HG03280 (cell line): ENCODE data around the gene DCLRE1A.

ENCODE experiments used
- ATAC-seq: cut with Tn5 transposase; IDR thresholded peaks from one replicate; pipeline ENCODE4 v1.9.1; 2021; ENCODE audit warnings: mild to moderate bottlenecking, moderate library complexity; ENCODE audit not compliant: unreplicated experiment

DCLRE1A gene

DNA sequence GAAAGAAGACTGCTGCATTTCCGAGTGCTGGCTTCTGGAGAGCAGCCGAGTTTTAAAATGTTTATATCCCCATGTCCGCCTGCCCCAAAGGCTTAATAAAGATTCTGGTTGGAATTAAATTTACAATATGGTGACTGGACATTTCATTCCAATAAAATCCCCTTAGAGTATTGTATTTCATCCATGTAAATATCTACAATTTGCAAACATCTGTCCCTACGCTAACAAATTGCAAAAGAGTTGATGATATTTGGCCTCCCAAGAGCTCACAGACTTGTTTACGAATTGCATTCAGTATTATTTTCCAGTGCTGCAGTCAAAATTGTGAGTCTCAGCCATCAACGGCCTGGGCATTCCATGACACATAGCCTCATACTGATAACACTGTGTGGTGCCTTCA is 52.3 kb downstream of the DCLRE1A start:
- no peak for ATAC-seq

DNA sequence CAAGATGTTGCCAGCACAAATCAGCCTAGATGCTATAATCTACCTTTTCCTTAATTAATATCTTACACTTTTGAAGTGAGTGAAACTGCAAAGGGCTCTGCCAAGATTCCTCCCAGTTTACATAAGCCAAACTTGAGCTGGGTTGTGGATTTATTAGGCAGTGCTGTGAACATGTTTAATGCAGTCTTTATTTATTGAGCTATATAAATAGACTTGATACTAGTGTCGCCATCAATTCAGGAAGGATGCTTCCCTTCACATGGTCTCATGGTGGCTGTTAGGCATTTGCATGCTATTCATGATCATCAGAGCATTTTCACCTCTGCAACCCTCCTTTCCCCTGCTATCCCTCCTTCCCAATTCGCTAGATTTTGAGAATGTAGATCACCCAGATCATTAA is 62.2 kb downstream of the DCLRE1A start:
- ATAC-seq: no peak

DNA sequence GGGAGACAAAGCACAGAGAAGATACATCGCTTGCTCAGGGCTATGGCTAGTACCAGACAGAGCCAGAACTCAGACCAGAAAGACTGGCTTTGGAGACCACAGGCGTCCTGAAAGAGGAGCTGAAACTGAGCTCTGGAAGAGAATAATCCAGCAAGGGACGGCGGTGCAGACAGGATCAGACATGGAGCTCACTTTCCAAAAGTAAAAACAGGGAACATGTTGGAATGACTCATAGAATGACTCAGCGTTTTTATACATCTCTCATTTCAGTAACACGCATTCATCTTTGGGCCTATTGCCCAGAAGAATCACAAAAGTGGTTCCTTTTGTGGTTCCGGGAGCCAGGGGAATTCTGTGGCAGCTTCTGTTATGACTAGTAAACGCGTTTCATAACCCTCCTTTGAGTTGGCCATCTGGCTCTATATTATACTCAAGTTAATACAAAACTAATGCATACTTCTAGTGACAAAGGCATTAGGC is 65.2 kb downstream of the DCLRE1A start:
- peak; percentile 60 for ATAC-seq
